GM21528 (cell line): ENCODE results near the gene CIRBP.

Experiments used
- ATAC-seq: cut with Tn5 transposase; IDR thresholded peaks from one replicate; pipeline ENCODE4 v1.9.1; 2021; ENCODE audit warnings: mild to moderate bottlenecking, moderate library complexity; ENCODE audit not compliant: unreplicated experiment, low FRiP score

CIRBP gene

DNA sequence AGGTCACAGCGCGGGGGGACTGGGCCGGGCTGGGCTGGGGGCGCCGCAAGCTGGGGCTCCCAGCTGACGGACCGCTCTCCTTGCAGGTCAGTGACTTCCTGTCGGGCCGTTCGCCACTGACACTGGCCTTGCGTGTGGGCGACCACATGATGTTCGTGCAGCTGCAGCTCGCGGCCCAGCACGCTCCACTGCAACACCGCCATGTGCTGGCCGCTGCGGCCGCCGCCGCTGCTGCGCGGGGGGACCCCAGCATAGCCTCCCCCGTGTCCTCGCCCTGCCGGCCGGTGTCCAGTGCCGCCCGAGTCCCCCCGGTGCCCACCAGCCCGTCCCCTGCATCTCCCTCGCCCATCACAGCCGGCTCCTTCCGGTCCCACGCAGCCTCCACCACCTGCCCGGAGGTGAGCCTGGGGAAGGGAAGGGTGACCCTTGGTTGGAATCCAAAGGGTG is 15.0 kb upstream of the CIRBP start:
- ATAC-seq, result no peak

DNA sequence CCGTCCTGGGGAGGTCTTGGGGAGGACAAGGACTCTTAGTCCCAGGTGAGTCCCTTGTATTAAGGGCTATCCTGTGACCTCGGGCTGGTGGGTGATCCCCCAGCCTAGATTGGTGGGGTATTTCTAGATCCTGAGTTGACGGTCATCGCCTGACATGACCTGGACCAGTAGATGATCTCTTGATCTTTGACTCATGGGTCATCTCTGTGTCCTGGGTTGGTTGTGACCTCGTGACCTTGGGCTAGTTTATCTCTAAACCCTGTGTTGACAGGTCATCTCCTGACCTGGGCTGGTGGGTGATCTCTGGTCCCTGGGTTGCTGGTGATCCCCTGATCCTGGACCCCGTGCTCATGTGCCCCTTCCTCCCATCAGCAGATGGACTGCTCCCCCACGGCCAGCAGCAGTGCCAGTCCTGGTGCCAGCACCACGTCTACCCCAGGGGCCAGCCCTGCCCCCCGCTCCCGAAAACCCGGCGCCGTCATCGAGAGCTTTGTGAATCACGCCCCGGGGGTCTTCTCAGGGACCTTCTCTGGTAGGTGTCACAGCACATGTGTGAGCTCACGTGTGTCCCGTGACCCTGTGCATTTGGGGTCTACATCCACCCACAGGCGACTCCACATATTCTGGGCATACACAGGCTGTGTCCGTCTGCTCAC is 14.5 kb upstream of the CIRBP start:
- ATAC-seq, result no peak

DNA sequence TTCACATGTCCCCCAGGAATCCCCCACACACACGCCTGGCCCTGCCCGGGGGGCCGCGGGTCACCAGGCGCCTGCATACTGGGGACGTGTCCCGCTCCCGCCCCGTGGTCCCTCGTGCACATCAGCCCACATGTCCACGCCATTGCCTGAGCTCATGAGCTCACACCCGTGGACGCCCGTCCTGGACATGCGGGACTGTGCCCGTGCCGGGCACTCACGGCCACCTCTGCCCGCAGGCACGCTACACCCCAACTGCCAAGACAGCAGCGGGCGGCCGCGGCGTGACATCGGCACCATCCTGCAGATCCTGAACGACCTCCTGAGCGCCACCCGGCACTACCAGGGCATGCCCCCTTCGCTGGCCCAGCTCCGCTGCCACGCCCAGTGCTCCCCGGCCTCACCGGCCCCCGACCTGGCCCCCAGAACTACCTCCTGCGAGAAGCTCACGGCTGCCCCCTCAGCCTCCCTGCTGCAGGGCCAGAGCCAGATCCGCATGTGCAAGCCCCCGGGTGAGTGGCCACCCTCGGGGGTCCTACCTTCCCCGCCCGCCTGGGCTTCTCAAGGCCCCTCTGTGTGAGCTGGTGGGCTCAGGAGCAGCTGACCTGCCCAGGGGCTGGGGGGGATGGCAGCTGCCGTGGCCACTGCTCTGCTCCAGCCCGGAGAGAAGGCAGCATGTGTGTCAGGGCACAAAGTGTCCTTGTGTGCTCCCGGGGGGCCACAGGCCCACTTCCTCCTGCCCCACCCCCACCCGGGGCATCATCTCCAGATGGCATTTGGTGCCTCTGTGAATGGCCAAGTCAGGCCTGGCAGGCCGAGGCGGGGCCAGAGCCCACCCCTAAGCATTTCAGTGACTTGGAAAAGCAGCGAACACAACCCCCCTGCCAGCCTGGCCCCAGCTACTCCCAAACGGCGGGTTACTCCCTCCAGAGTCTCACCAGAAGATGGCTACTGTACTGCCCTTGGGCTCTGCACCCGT is 13.7 kb upstream of the CIRBP start:
- ATAC-seq, result no peak

DNA sequence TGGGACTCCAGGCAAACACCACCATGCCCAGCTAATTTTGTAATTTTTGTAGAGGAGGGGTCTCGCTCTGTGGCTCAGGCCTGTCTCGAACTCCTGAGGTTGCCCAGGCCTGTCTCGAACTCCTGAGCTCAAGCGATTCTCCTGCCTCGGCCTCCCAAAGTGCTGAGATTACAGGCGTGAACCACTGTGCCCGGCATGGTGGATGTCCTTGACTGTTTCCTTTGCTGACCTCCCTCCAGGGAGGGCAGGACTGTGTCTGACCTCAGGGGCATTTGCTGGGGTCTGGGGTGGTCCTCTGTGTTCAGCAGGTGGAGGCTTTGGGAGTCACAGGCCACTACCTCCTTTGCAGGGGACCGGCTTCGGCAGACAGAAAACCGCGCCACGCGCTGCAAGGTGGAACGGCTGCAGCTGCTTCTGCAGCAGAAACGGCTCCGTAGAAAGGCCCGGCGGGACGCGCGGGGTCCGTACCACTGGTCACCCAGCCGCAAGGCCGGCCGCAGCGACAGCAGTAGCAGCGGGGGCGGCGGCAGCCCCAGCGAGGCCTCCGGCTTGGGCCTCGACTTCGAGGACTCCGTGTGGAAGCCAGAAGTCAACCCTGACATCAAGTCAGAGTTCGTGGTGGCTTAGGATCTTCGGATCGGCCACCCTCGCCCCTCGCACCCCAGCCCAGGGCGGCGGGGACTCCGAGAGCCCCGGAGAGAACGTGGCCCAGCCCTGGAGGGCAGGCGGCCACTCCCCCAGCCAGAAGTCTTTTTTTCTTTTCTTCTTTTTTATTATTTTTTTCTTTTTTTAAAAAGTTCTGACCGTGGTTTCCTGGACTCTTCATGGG is 12.3 kb upstream of the CIRBP start:
- no peak for ATAC-seq

- ATAC-seq, result no peak
These were observed 11.5 kb upstream of the CIRBP start for GRCh38 chr19:1257475-1258162.

DNA sequence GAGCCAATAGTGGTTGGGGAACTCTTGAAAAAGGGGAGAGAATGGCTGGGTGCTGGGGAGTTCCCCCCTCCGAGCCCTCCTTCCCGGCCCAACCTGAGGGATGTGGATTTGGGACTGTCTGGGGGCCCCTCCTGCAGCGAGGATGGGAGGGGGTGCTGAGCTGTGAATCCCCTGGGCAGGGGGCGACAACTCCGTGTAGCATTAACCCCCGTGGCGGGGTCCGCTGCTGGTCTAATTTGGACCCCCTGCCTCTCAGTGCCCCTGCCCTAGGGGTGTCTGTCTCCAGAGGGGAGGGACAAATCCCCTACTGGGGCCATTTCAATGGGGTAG is 11.0 kb upstream of the CIRBP start:
- ATAC-seq, result no peak

GRCh38 chr19:1258707-1259205 is 10.4 kb upstream of the CIRBP start:
- ATAC-seq, result no peak

DNA sequence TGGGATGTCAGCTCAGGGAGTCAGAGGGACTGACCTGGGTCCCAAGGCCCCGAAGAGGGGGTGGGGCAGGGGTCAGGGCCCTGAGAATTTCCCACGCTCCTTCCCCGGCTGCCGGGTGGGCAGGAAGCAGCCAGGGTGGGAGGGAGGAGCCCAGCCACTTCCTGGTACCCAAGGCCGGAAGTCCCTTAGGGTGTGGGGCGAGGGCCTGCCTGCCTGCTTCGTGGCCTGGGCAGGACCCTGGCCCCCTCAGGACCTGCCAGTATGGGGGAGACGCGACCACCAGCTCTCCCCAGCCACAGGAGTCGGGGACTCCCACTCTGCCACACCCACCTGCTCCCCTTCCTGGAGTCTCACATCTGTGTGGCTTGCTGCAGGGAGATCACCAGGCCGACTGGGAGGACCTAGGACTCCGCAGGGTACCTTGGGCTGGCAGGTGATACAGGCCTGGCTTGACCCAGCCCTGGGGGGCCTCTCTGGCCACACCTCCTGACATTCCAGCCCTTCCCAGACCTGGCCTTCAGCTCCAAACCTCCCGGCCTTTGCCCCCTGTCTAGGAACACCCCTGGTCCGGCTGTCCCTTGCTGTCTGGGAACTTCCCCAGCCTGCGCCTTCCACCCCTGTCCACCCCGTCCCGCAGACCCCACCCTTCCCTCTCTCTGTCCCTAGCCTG is 9.8 kb upstream of the CIRBP start:
- no peak for ATAC-seq

DNA sequence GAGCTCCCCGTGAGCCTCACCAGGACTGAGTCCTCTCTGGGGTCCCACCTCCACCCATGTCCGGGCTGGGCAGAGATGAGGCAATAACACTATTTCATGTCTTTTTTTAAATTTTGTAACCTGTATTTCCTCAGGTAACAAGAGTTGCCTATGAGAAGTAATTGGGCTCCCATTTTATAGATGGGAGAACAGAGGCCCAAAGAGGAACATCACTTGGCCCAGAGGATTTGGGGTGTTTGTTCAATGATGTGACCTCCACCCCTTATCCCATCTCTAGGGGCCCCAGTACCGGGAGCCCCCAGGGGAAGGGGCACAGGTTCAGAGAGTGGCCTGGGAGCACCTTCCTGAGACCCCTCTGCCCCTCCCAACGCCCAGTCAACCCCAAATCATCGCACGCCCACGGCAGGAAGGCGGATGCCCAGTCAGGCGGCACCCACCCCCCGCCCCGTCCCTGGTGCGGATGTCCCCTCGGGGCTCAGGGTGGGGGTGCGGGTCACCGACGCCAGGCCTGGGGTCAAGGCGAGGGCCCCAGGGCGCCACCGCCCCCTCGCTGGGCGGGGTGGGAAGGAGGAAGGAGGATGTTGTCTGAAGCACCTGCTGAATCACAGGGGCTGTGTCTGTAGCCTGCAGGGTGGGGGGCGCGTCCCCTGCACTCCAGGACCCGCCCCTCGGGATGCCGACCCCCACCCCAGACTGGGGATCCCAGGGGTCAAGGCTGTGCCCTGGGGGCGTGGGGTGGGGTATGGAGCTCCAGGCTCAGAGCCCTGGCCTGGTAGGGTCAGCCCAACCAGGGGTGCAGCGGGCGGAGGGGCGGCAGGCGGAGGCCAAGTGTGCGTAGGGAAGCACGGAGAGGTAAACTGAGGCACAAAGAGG is 9.0 kb upstream of the CIRBP start:
- ATAC-seq, result peak; percentile 7

- peak; percentile 44 for ATAC-seq
These were observed 8.2 kb upstream of the CIRBP start for GRCh38 chr19:1260749-1261537.

DNA sequence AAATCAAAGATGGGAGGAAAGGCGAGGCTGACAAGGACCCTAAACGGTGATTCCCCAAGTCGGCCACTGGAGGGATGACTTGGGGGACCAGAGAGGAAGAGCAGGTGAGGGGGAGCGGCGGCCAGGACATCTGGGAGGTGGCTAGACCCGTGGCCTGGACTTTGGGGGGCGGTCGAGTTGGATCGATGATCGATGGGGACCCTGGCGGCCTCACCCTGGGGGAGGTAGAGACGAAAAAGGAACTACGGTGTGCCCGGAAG is 7.7 kb upstream of the CIRBP start:
- no peak for ATAC-seq

DNA sequence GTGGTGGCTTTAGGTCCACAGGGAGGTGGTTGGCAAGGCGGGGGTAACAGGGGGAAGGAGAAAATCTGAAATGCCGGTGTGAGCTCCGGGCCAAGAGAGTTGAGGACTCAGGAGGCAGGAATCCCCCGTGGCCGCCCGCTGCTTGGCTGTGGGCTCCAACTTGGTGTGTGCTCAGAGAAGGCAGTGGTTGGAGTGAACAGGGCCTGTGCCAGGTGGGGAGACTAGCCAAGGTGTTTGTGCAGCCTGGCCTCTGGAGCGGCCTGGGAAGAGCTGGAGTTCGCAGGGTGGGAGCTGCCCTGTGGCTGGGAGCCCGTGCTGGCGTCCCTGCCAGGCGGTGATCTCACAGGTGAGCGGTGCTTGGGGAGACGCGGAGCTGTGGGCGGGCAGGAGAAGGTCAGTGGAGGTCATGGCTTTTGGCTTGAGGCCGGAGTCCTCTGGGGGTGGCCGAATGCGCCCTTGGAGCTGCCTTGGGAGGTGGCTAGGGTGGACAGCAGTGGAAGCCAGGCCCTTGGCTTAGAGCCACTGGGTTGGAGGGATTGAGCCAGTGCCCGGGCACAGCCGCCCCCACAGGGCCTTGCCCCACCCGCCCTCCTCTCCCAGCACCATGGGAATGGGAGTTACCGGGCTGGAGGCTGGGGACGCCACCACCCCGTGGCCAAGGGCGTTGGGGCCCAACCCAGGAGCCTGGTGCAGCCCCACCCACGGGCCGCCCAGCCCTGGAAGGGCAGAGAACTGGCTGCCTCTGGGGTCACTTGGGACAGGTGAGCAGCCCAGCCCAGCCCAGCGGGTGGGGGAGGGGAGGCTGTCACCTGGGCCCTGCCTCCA is 7.1 kb upstream of the CIRBP start:
- no peak for ATAC-seq

GRCh38 chr19:1262623-1263123 is 6.5 kb upstream of the CIRBP start:
- no peak for ATAC-seq

DNA sequence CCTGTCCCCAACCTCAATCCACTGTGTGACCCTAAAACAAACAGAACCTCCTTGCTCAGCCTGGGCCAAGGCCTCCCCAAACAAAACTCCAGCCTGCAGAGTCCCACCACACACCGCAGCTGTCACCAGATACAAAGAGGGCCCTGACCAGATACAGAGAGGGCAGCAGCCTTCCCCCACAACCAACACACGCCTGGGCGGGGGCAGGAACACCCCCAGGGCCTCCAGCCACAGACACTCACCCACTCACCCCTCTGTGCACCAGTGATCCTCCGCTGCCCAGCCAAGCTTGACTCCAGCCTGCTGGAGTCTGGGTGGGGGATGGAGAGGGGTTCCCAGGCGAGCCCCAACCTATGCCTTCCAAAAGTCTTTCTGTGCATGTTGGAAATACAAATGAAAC is 5.9 kb upstream of the CIRBP start:
- no peak for ATAC-seq

DNA sequence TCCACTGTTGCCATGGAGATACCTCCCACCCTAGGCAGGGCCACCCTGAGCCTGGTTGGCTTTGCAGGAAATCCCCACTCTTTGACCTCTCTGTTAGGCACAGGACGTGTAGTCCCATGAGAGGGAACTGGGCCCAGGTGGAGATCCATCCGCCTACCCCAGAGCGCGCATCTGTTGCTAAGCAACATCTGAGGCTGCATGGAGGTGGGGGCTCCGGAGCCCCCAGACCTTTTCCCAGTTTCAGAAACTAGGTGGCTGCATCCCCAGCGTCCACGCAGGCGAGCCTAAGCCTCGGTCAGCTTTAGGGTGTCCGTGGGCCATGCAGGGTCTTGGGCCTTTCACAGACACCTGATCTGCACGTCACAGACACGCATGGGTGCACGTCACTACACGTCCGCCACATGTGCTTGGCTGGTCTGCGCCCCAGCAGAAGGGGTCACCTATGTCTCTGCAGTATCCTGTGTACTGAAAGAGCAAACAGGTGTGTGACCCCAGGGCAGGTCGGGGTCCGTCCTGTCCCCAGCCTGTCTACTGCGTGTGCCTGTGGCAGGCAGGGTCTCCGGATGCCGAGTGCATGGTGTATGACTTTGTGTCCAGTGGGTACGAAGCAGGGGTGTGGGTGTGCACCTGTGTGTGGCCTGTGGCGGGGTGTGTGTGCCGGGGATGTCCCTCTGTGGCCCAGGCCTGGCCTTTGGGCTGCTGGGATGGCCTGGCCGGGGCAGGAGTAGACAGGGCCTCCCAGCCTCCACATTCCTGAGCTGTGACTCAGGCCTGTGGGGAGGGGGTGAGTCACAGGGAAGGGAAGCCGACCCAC is 4.1 kb upstream of the CIRBP start:
- no peak for ATAC-seq

- no peak for ATAC-seq
These were observed 3.5 kb upstream of the CIRBP start for GRCh38 chr19:1265615-1266128.
